SK-N-SH (cell line): Measurements from ENCODE around the gene BIN2.

ENCODE experiments used
- CTCF ChIP-seq: fragments of 200-600 bp; sonication (generic); IDR thresholded peaks from 2 replicates; pipeline ENCODE4 v1.6.1; 2017; ENCODE audit warnings: antibody characterized with exemption, mild to moderate bottlenecking, moderate library complexity
- NRF1 ChIP-seq: IDR thresholded peaks from 2 replicates; pipeline ENCODE4 v1.6.1; 2012; ENCODE audit warnings: low read depth, mild to moderate bottlenecking, low read length
- USF1 ChIP-seq: IDR thresholded peaks from 2 replicates; pipeline ENCODE4 v1.4.0; 2012; ENCODE audit warnings: low read depth, borderline replicate concordance

- TF ChIP-seq CTCF, result no peak
- TF ChIP-seq NRF1, result no peak
- no peak for TF ChIP-seq USF1
Measured at GRCh38 chr12:51328587-51328986, 4.6 kb upstream of the BIN2 start.
